HFFc6 (cell line): Measurements from ENCODE around the gene HAUS7. TPM values are rescaled to one million over a fixed set of nuclear protein-coding genes. Genes with fewer than 3 reads are reported as not detected.

Experiments
- DNase-seq: peaks from one replicate; pipeline ENCODE4 v3.0.0-alpha.2; 2018
- H3K27ac Mint-ChIP-seq: 2 replicates; pipeline ENCODE4 v1.8.0; 2020; ENCODE audit warnings: mild to moderate bottlenecking, mixed read lengths
- H3K27me3 Mint-ChIP-seq: 2 replicates; pipeline ENCODE4 v1.8.0; 2021; ENCODE audit warnings: mild to moderate bottlenecking, moderate library complexity, mixed read lengths; ENCODE audit not compliant: insufficient read depth
- H3K36me3 Mint-ChIP-seq: 2 replicates; pipeline ENCODE4 v1.8.0; 2021; ENCODE audit warnings: low read depth, mixed read lengths
- H3K4me1 Mint-ChIP-seq: 2 replicates; pipeline ENCODE4 v1.8.0; 2020; ENCODE audit warnings: low read depth, mixed read lengths
- H3K4me3 Mint-ChIP-seq: 2 replicates; pipeline ENCODE4 v1.8.0; 2020; ENCODE audit warnings: mild to moderate bottlenecking, moderate library complexity, mixed read lengths
- H3K9me3 Mint-ChIP-seq: 2 replicates; pipeline ENCODE4 v1.8.0; 2020; ENCODE audit warnings: mild to moderate bottlenecking, mixed read lengths
- CTCF ChIP-seq: fragments of 200-600 bp; sonication (generic); IDR thresholded peaks from 2 replicates; pipeline ENCODE4 v1.5.0; 2021; ENCODE audit warnings: antibody characterized with exemption, mild to moderate bottlenecking
- total RNA-seq, 6 experiments: library from RNA; stranded (reverse); fragmentation: NEBNext Ultra II Directional; extraction: Animal tissue kit (Norgen Biotek cat#: 25700); gene quantifications; 2 replicates in 1 of 6; 3 replicates in 5 of 6; pipeline ENCODE4 v1.2.3, GENCODE V29; 2021

The HAUS7 gene
- total RNA-seq, 6 experiments from 2014 or later = 20.3 to 32.0 (median 28.2) TPM

- TF ChIP-seq CTCF = no peak; the same call in 1 of the 2 replicates
- Mint-ChIP-seq H3K27ac (no peak overlapping the region), H3K4me3 (no peak overlapping the region), H3K36me3 (no peaks in the 10 kb centered on the region), H3K4me1 (no peaks in the 10 kb centered on the region; the same call in 1 of the 2 replicates), H3K9me3 (no peaks in the 10 kb centered on the region), H3K27me3 (peaks cover 27% of the 10 kb centered on the region)
- no peak for DNase-seq
These were observed 57.3 kb downstream of the HAUS7 start for GRCh38 chrX:153412746-153413720.

DNA sequence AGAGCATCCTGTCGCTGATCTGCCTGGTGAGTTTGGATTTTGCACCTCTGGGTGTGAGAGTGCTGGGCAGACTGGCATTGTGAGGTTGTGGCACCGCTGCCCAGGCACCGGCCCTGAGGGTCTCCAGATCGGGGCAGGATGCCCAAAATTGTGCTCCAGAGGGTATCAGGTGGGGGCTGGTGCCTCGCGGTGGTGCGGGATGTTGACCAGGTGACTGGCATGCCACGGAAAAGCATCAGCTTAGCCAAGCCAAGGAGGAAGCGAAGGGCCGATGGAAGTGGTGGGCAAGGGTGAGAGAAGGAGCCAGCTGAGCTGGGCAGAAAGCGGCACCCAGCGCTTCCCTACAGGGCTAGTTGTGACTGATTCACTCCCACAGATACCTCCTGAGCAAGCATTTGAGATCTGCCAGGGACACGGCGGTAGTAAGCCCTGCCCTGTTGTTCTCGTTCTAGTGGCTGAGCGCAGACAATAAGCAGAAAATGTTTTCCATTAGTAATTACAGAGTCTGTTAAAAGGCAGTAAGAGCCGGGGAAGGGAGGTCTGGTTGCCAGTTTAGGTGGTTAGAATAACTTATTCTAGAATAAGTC, 58.3 kb downstream of the HAUS7 start:
- H3K9me3 Mint-ChIP-seq = no peaks in the 10 kb centered on the region
- peaks cover 28% of the 10 kb centered on the region for H3K27me3 Mint-ChIP-seq
- H3K27ac Mint-ChIP-seq = no peak overlapping the region
- TF ChIP-seq CTCF = no peak
- H3K36me3 Mint-ChIP-seq = no peaks in the 10 kb centered on the region
- DNase-seq = no peak
- no peaks in the 10 kb centered on the region; the same call in 1 of the 2 replicates for H3K4me1 Mint-ChIP-seq
- H3K4me3 Mint-ChIP-seq = peak overlapping the region; percentile 53; the same call in 1 of the 2 replicates

GRCh38 chrX:153411255-153411987, 59.0 kb downstream of the HAUS7 start, which contains the start of gene ZFP92:
ZFP92 (plus strand) TSS chrX:153411472; CDS start chrX:153418323, 6,851 bp downstream.
- no peak for TF ChIP-seq CTCF
- H3K4me1 Mint-ChIP-seq = no peaks in the 10 kb centered on the region; the same call in 1 of the 2 replicates
- H3K36me3 Mint-ChIP-seq = no peaks in the 10 kb centered on the region
- peaks cover 27% of the 10 kb centered on the region for H3K27me3 Mint-ChIP-seq
- no peaks in the 10 kb centered on the region for H3K9me3 Mint-ChIP-seq
- DNase-seq = no peak
- H3K4me3 Mint-ChIP-seq = peak within 1 kb of the TSS; percentile 53; the same call in 1 of the 2 replicates
- H3K27ac Mint-ChIP-seq = no peak within 1 kb of the TSS

DNA sequence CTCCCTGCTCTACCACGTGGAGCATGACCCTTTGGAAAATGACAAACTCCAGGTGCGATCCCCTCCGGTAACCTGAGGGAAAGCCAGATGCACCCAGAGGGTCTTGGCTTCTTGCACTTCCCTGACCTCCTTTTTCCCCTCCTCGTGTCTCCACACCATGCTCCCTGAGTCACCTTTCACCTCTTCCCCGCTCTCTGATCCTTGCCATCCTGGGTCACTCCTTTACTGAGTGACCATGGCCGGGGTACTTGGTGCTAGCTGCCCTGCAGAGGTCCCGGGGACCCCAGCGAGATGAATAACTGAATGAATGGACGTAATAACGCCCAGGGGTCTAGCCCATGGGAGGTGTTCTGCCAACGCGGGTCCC, 59.5 kb downstream of the HAUS7 start:
- no peak overlapping the region for H3K27ac Mint-ChIP-seq
- TF ChIP-seq CTCF = no peak
- no peaks in the 10 kb centered on the region for H3K9me3 Mint-ChIP-seq
- DNase-seq = no peak
- no peaks in the 10 kb centered on the region for H3K36me3 Mint-ChIP-seq
- H3K4me3 Mint-ChIP-seq = no peak overlapping the region
- peaks cover 26% of the 10 kb centered on the region for H3K27me3 Mint-ChIP-seq
- H3K4me1 Mint-ChIP-seq = no peaks in the 10 kb centered on the region; the same call in 1 of the 2 replicates

DNA sequence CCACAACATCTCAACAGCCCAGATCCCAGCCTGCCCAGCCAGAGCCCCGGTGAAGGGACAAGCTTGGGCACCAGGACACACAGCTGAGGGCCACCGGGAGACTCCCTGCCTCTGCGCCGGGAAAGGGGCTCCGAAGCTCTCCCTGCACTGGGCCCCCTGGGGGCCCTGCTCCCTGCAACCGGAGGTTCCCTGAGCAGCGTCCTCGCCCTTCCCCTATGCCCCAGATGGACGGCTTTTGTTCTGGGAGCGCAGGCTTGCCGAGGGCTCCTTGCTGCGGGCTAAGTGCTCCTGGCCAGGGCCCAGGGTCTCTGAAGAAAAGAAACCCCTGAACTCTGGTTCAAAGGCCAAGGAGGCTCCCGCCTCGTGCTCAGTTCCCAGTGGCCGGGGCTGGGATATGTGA, 60.0 kb downstream of the HAUS7 start:
- TF ChIP-seq CTCF = no peak
- no peaks in the 10 kb centered on the region; the same call in 1 of the 2 replicates for H3K4me1 Mint-ChIP-seq
- H3K4me3 Mint-ChIP-seq = no peak overlapping the region
- H3K9me3 Mint-ChIP-seq = no peaks in the 10 kb centered on the region
- DNase-seq = no peak
- peaks cover 23% of the 10 kb centered on the region for H3K27me3 Mint-ChIP-seq
- no peaks in the 10 kb centered on the region for H3K36me3 Mint-ChIP-seq
- no peak overlapping the region for H3K27ac Mint-ChIP-seq
